GM06990 (cell line): ENCODE measurements around the gene MICU2.

Experiments
- DNase-seq: peaks from one replicate; pipeline ENCODE4 v3.0.0-alpha.2; 2011; ENCODE audit not compliant: insufficient read length; ENCODE audit errors: extremely low read depth
- H3K27me3 ChIP-seq: replicated peaks from 2 replicates; pipeline ENCODE4 v1.6.0; 2011; ENCODE audit warnings: low read length; ENCODE audit not compliant: control insufficient read depth, insufficient read depth
- H3K36me3 ChIP-seq: 2 replicates; pipeline ENCODE4 v1.5.1; 2011; ENCODE audit warnings: low read length; ENCODE audit not compliant: control insufficient read depth, insufficient read depth
- H3K4me3 ChIP-seq: replicated peaks from 2 replicates; pipeline ENCODE4 v1.5.1; 2011; ENCODE audit warnings: low read depth, mild to moderate bottlenecking, control low read depth, low read length
- TF ChIP-seq, protein P1 (sequence below): IDR thresholded peaks from 2 replicates; pipeline ENCODE4 v1.5.1; 2011; ENCODE audit warnings: low read length, control low read depth, mild to moderate bottlenecking, inconsistent platforms; ENCODE audit not compliant: insufficient read depth, poor library complexity, severe bottlenecking

MICU2 gene

DNA sequence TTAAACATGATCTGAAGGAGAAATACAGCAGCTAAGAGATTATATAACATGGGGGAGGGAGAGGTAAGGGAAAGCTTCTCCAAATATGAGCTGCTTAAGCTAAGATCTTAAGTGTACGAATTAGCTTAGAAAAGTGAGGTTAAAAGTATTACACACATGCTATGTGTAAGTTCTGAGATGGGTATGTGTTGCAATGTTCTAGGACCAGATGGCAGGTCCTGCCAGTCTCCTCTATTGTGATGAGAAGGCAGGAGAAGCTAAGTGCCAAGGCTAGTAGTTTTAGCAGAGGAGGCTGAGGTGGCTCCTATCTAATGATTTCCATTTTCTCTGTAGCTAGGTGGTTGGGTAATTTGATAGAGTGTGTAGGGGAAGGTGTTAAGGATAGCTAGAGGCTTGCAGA lies 57.6 kb downstream of the MICU2 start:
- no peaks in the 10 kb centered on the region for H3K27me3 ChIP-seq
- TF ChIP-seq, protein P1, sequence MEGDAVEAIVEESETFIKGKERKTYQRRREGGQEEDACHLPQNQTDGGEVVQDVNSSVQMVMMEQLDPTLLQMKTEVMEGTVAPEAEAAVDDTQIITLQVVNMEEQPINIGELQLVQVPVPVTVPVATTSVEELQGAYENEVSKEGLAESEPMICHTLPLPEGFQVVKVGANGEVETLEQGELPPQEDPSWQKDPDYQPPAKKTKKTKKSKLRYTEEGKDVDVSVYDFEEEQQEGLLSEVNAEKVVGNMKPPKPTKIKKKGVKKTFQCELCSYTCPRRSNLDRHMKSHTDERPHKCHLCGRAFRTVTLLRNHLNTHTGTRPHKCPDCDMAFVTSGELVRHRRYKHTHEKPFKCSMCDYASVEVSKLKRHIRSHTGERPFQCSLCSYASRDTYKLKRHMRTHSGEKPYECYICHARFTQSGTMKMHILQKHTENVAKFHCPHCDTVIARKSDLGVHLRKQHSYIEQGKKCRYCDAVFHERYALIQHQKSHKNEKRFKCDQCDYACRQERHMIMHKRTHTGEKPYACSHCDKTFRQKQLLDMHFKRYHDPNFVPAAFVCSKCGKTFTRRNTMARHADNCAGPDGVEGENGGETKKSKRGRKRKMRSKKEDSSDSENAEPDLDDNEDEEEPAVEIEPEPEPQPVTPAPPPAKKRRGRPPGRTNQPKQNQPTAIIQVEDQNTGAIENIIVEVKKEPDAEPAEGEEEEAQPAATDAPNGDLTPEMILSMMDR, result no peak
- no peaks in the 10 kb centered on the region; the same call in 1 of the 2 replicates for H3K36me3 ChIP-seq
- no peak for DNase-seq
- H3K4me3 ChIP-seq, result no peak overlapping the region

DNA sequence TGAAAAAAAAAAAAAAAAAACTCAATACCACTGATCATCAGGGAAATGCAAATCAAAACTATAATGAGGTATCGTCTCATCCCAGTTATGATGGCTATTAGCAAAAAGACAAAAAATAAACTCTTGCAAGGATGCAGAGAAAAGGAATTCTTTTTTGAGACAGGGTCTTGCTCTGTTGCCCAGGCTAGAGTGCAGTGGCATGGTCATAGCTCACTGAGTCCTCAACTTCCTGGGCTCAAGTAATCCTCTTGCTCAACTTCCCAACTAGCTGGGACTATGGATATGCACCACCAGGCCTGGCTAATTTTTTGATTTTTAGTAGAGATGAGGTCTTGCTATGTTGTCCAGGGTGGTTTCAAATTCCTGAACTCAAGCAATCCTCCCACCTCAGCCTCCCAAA lies 59.5 kb downstream of the MICU2 start:
- TF ChIP-seq, protein P1, result no peak
- H3K4me3 ChIP-seq, result no peak overlapping the region
- H3K36me3 ChIP-seq, result no peaks in the 10 kb centered on the region
- DNase-seq, result no peak
- H3K27me3 ChIP-seq, result no peaks in the 10 kb centered on the region

DNA sequence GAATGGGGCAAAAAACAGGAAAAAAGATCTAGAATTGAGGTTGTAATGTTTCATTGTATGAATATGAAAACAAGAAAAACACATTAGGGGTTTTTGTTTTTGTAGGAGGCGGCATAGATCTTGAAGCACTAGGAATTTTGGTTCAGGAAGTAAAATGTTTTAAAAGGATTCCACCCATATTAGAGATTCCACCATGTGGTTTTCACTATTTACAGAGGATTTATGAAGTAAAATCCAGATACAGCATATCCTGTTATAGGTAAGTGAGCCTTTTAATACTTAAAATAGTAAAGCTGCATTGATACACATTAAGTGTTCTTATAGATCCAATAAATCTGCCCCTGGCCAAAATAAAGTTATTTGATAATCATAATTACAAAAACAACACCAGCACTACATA lies 61.4 kb downstream of the MICU2 start:
- Histone ChIP-seq H3K4me3 (no peak overlapping the region), H3K27me3 (no peaks in the 10 kb centered on the region), H3K36me3 (no peaks in the 10 kb centered on the region)
- no peak for DNase-seq
- TF ChIP-seq, protein P1, result no peak

DNA sequence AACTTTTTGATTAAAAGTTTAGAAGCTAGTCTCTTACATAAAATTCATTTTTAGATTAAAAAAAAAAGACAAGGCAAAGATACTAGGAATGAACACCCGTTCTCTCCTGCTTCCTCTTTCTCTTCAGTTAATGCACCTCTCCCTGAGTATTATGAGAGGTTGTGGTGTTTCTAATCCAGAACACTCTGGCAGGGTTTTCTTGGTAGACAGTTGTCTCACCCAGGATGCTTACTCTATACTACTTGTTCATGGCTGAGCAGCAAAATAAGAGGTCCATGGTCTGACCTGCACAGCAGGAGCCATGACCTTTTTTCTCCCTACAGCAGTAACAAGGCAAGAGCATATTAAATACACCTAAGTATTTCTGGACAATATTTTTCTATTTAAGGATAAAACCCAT lies 62.0 kb downstream of the MICU2 start:
- TF ChIP-seq, protein P1, result no peak
- no peak overlapping the region for H3K4me3 ChIP-seq
- no peak for DNase-seq
- no peaks in the 10 kb centered on the region for H3K36me3 ChIP-seq
- H3K27me3 ChIP-seq, result no peaks in the 10 kb centered on the region

DNA sequence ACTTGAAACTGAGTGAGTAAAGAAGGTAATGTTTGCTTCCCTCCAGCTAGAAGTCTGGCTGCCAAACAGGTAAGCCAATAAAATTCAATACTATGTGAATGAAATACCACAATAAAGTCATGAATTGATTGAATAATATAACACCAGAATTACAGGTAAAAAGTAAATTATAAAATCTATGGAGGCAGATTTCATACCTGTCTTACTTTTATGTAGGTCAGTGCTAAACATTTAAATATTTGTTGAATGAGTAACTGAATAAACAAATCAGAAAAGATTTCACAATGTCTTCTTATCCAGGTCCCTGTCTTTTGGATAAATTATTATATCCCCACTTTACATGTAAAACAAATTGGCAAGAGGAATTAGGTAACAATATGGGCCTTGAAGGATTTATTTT lies 62.7 kb downstream of the MICU2 start:
- no peaks in the 10 kb centered on the region for H3K36me3 ChIP-seq
- TF ChIP-seq, protein P1, result no peak
- H3K27me3 ChIP-seq, result no peaks in the 10 kb centered on the region
- no peak for DNase-seq
- H3K4me3 ChIP-seq, result no peak overlapping the region

DNA sequence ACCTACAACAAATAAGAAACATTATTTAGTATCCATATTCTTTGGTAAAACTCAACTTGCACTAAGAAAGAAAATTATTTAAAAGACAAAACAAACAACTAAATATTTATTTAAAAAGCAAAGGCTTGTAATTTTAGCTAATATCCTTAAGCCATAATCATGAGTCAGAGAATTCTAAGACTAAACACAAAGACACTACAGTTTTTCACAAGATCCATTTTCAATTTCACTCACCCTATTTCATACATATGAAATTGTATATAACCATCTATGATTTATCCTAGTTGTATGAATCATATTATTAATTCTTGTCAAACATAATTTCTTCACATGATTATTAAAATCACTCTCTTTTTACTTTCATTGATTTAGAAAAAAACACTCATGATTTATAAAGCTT lies 64.3 kb downstream of the MICU2 start:
- no peak overlapping the region for H3K4me3 ChIP-seq
- DNase-seq, result no peak
- no peaks in the 10 kb centered on the region for H3K36me3 ChIP-seq
- no peaks in the 10 kb centered on the region for H3K27me3 ChIP-seq
- TF ChIP-seq, protein P1, result no peak
